NCI-H1092 treated with DMSO at 0.1 percent for 48 hours (cell line): ENCODE results near the gene MYRFL.
"Not testable (repeated sequence)": the region's sequence is repeated elsewhere in the genome, so short reads cannot be mapped to it uniquely, and the experiment has no call there.

Experiments used
- DNase-seq: peaks from one replicate; lab custom pipeline; 2025; lab: John Stamatoyannopoulos, UW

Gene MYRFL

GRCh38 chr12:69824966-69825560 is at the start of gene MYRFL:
MYRFL (plus strand) TSS chr12:69825227; CDS start chr12:69825518, 291 bp downstream.
- DNase-seq = no peak

- no peak for DNase-seq
Measured at GRCh38 chr12:69779928-69780327, 45.1 kb upstream of the MYRFL start.

- no peak for DNase-seq
Measured at GRCh38 chr12:69783365-69783764, 41.7 kb upstream of the MYRFL start.

- DNase-seq = no peak
Measured at GRCh38 chr12:69789351-69789750, 35.7 kb upstream of the MYRFL start.

GRCh38 chr12:69792533-69792932 is 32.5 kb upstream of the MYRFL start:
- no peak for DNase-seq

- DNase-seq = not testable (repeated sequence)
Measured at GRCh38 chr12:69807101-69807897, 17.7 kb upstream of the MYRFL start.

- no peak for DNase-seq
Measured at GRCh38 chr12:69810870-69811498, 14.0 kb upstream of the MYRFL start.

GRCh38 chr12:69816082-69816481 is 8.9 kb upstream of the MYRFL start:
- DNase-seq = no peak

- no peak for DNase-seq
Measured at GRCh38 chr12:69821032-69821455, 4.0 kb upstream of the MYRFL start.

- peak; percentile 22 for DNase-seq
Measured at GRCh38 chr12:69821456-69822159, 3.4 kb upstream of the MYRFL start.

GRCh38 chr12:69822201-69822860 is 2.7 kb upstream of the MYRFL start:
- DNase-seq = no peak

- DNase-seq = no peak
Measured at GRCh38 chr12:69824028-69824427, 999 bp upstream of the MYRFL start.

- no peak for DNase-seq
Measured at GRCh38 chr12:69828897-69829296, 3.9 kb downstream of the MYRFL start.

GRCh38 chr12:69833696-69834095 is 8.7 kb downstream of the MYRFL start:
- no peak for DNase-seq

GRCh38 chr12:69834147-69834546 is 9.1 kb downstream of the MYRFL start:
- no peak for DNase-seq

- DNase-seq = no peak
Measured at GRCh38 chr12:69834576-69834975, 9.5 kb downstream of the MYRFL start.

GRCh38 chr12:69835081-69835480 is 10.1 kb downstream of the MYRFL start:
- no peak for DNase-seq

GRCh38 chr12:69836015-69836414 is 11.0 kb downstream of the MYRFL start:
- no peak for DNase-seq

- DNase-seq = no peak
Measured at GRCh38 chr12:69837191-69837590, 12.2 kb downstream of the MYRFL start.

GRCh38 chr12:69837657-69838415 is 12.8 kb downstream of the MYRFL start:
- no peak for DNase-seq

GRCh38 chr12:69840727-69841126 is 15.7 kb downstream of the MYRFL start:
- DNase-seq = no peak
